GM19468 (cell line): ENCODE data around the gene RPP38.

Experiments
- ATAC-seq: cut with Tn5 transposase; IDR thresholded peaks from one replicate; pipeline ENCODE4 v1.9.1; 2021; ENCODE audit warnings: mild to moderate bottlenecking, moderate library complexity, moderate number of reproducible peaks; ENCODE audit not compliant: unreplicated experiment; ENCODE audit errors: extremely low read depth

Gene RPP38

DNA sequence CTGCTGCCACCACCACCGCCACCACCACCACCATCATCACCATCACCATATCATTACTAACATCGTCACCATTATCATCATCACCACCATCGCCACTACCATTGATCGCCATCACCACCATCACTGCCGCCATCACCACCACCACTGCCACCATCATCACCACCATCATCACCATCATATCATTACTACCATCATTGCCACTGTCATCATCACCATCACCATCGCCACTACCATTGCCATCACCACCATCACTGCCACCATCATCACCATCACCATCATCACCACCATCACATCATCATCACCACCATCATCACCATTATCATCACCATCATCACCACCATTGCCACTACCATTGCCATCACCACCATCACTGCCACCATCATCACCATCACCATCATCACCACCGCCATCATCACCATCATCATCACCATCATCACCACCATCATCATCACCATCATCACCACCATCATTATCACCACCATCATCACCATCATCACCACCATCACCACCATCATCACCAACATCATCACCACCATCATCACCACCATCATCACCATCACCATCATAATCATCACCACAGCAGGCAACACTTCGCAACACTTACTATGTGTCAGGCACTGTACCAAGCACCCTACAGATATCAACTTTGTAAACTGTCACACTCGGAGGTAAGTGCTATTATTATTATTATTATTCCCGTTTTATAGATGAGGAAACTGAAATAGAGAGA, 52.1 kb downstream of the RPP38 start:
- ATAC-seq, result no peak

GRCh38 chr10:15150563-15150962, 53.4 kb downstream of the RPP38 start:
- no peak for ATAC-seq

DNA sequence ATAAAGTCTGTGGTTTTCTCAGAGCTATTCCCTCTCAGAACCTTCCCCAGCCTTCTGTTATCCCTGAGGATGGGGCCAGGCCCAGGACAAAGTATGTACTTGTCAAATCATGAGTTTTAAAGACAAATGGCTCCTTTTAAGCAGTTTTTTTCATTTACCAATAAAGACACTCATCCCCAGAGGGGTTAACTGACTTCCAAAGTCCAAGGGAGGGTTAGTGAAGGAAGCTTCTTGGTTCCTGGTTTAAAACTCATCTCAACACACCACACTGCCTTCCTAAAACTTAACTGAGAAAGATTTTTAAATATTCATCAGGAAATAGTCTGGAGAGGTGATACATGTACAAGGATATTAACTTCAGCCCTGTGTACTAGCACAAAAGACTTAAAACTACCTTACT, 55.4 kb downstream of the RPP38 start:
- ATAC-seq, result no peak
